SH-SY5Y (cell line): Measurements from ENCODE around the gene GRK6.

Experiments
- GATA2 ChIP-seq: IDR thresholded peaks from 2 replicates; pipeline ENCODE4 v1.6.1; 2011; ENCODE audit warnings: mild to moderate bottlenecking, low read depth, low read length
- GATA3 ChIP-seq: IDR thresholded peaks from 2 replicates; pipeline ENCODE4 v1.6.1; 2011; ENCODE audit warnings: low read depth, mild to moderate bottlenecking, low read length, moderate library complexity

- TF ChIP-seq GATA3 (no peak), GATA2 (no peak)
Measured at GRCh38 chr5:177491983-177492746, 65.7 kb downstream of the GRK6 start.
